ENCODE measurements around the gene BRPF1. TPM values are rescaled to one million over a fixed set of nuclear protein-coding genes. Genes with fewer than 3 reads are reported as not detected.

BRPF1 gene
- 8.2 and 11.0 TPM in 2 replicates for total RNA-seq

GRCh38 chr3:9731206-9732079 is at the start of gene BRPF1:
Gene BRPF1, plus strand, starts transcription at chr3:9731735. Its CDS starts 2,406 bp downstream, at chr3:9734141.

GRCh38 chr3:9703736-9704346 is 27.7 kb upstream of the BRPF1 start, which contains the start of gene CPNE9:
Gene CPNE9, plus strand, starts transcription at chr3:9703833. Its CDS starts 164 bp downstream, at chr3:9703997.

GRCh38 chr3:9749645-9750555 is 18.4 kb downstream of the BRPF1 start, which contains the start of gene OGG1:
Gene OGG1, plus strand, starts transcription at chr3:9749952. Its CDS starts 335 bp downstream, at chr3:9750287.

GRCh38 chr3:9769426-9770275 is 38.1 kb downstream of the BRPF1 start, which contains the start of gene CAMK1:
Gene CAMK1, minus strand, starts transcription at chr3:9769947. Its CDS starts 2,198 bp downstream, at chr3:9767749.

GRCh38 chr3:9792405-9793160 is 61.0 kb downstream of the BRPF1 start, which contains the start of the genes ARPC4 and TADA3:
Gene ARPC4, plus strand, starts transcription at chr3:9793082. Its CDS starts 40 bp downstream, at chr3:9793122.
Gene TADA3, minus strand, starts transcription at chr3:9792473. Its CDS starts 1,007 bp downstream, at chr3:9791466.

Other genes with a start within 250 kb of the BRPF1 start
- gene LHFPL4, start 177.9 kb upstream of the BRPF1 start, total RNA-seq = under 0.01 TPM in 1 of 2 replicates, not detected in the other
- 23.5 and 25.6 TPM in 2 replicates for gene MTMR14, start 82.2 kb upstream of the BRPF1 start, total RNA-seq
- gene CPNE9, start 27.9 kb upstream of the BRPF1 start, total RNA-seq = not detected in 2 replicates
- gene OGG1, start 18.2 kb downstream of the BRPF1 start, total RNA-seq = 32.2 and 37.9 TPM in 2 replicates
- gene CAMK1, start 38.2 kb downstream of the BRPF1 start, total RNA-seq = 27.5 and 31.7 TPM in 2 replicates
- 69.6 and 72.4 TPM in 2 replicates for gene TADA3, start 60.7 kb downstream of the BRPF1 start, total RNA-seq
- 111 and 190 TPM in 2 replicates for gene ARPC4, start 61.3 kb downstream of the BRPF1 start, total RNA-seq
- 19.8 and 20.2 TPM in 2 replicates for gene TTLL3, start 78.5 kb downstream of the BRPF1 start, total RNA-seq
- 29.1 and 46.4 TPM in 2 replicates for gene RPUSD3, start 112.3 kb downstream of the BRPF1 start, total RNA-seq
- 8.2 and 92.0 TPM in 2 replicates for gene CIDEC, start 148.5 kb downstream of the BRPF1 start, total RNA-seq
- gene JAGN1, start 158.9 kb downstream of the BRPF1 start, total RNA-seq = 50.6 and 66.1 TPM in 2 replicates
- 0.23 and 4.9 TPM in 2 replicates for gene IL17RE, start 171.1 kb downstream of the BRPF1 start, total RNA-seq
- 31.6 and 113 TPM in 2 replicates for gene IL17RC, start 185.4 kb downstream of the BRPF1 start, total RNA-seq
- gene CRELD1, start 202.1 kb downstream of the BRPF1 start, total RNA-seq = 11.2 and 35.9 TPM in 2 replicates
- gene PRRT3, start 220.7 kb downstream of the BRPF1 start, total RNA-seq = 2.7 and 4.3 TPM in 2 replicates